MM.1S (cell line): ENCODE data around the gene CAMK2N1.

ENCODE experiments used
- CTCF ChIP-seq: fragments of 300-600 bp; sonication (generic); IDR thresholded peaks from 2 replicates; pipeline ENCODE4 v1.5.1; 2016; ENCODE audit warnings: antibody characterized with exemption, low read length, mixed read lengths
- EZH2 ChIP-seq: fragments of 300-600 bp; sonication (generic); optimal IDR thresholded peaks from 2 replicates; pipeline ENCODE3; 2017; ENCODE audit warnings: low read depth, mild to moderate bottlenecking, antibody characterized with exemption, low read length, mixed read lengths
- EZH2phosphoT487 ChIP-seq: fragments of 300-600 bp; sonication (generic); IDR thresholded peaks from 2 replicates; pipeline ENCODE4 v1.6.1; 2018; ENCODE audit warnings: antibody characterized with exemption, low read length

GRCh38 chr1:20465187-20465586, 20.8 kb downstream of the CAMK2N1 start:
- TF ChIP-seq CTCF (no peak), EZH2 (no peak), EZH2phosphoT487 (no peak)
